HepG2 (cell line): ENCODE measurements around the gene NRSN2. TPM values are rescaled to one million over a fixed set of nuclear protein-coding genes. Genes with fewer than 3 reads are reported as not detected.
A peak's percentile ranks its signal among the peaks of the same experiment; 100 is the strongest.

Experiments
- BORCS8-MEF2B ChIP-seq: sonication (generic); formaldehyde crosslinking; IDR thresholded peaks from 2 replicates; pipeline ENCODE4 v1.8.0; 2022; ENCODE audit warnings: mild to moderate bottlenecking, missing genetic modification reagents
- CENPT ChIP-seq: sonication (generic); formaldehyde crosslinking; IDR thresholded peaks from 2 replicates; pipeline ENCODE4 v1.8.0; 2022; ENCODE audit warnings: low read depth, mild to moderate bottlenecking, moderate library complexity, missing genetic modification reagents
- GMEB1 ChIP-seq: sonication (generic); formaldehyde crosslinking; IDR thresholded peaks from 2 replicates; pipeline ENCODE4 v1.5.1; 2020; ENCODE audit warnings: missing genetic modification reagents, mild to moderate bottlenecking, borderline replicate concordance
- HINFP ChIP-seq: sonication (generic); formaldehyde crosslinking; IDR thresholded peaks from 2 replicates; pipeline ENCODE4 v1.4.0; 2020; ENCODE audit warnings: low read depth, mild to moderate bottlenecking, missing genetic modification reagents
- KDM4B ChIP-seq: sonication (generic); formaldehyde crosslinking; IDR thresholded peaks from 2 replicates; pipeline ENCODE4 v1.4.0; 2020; ENCODE audit warnings: missing genetic modification reagents
- MXD4 ChIP-seq: IDR thresholded peaks from 2 replicates; pipeline ENCODE4 v1.6.1; 2016; ENCODE audit warnings: mild to moderate bottlenecking, missing biosample characterization, missing genetic modification reagents
- NFRKB ChIP-seq: fragments of 450-650 bp; IDR thresholded peaks from 2 replicates; pipeline ENCODE4 v1.6.1; 2017
- NR0B2 ChIP-seq: sonication (generic); formaldehyde crosslinking; IDR thresholded peaks from 2 replicates; pipeline ENCODE4 v1.4.0; 2020; ENCODE audit warnings: mild to moderate bottlenecking, missing genetic modification reagents
- SMAD9 ChIP-seq: sonication (generic); formaldehyde crosslinking; IDR thresholded peaks from 2 replicates; pipeline ENCODE4 v1.5.1; 2020; ENCODE audit warnings: mild to moderate bottlenecking, missing genetic modification reagents
- SMARCE1 ChIP-seq: fragments of 450-650 bp; IDR thresholded peaks from 2 replicates; pipeline ENCODE4 v1.6.1; 2017; ENCODE audit warnings: borderline replicate concordance
- ZBTB20 ChIP-seq: sonication (generic); formaldehyde crosslinking; IDR thresholded peaks from 2 replicates; pipeline ENCODE4 v1.8.1; 2023; ENCODE audit warnings: missing genetic modification reagents, low read depth, mild to moderate bottlenecking, borderline replicate concordance
- ZBTB38 ChIP-seq: sonication (generic); formaldehyde crosslinking; IDR thresholded peaks from 2 replicates; pipeline ENCODE4 v1.5.1; 2020; ENCODE audit warnings: mild to moderate bottlenecking, missing genetic modification reagents
- ZBTB44 ChIP-seq: sonication (generic); formaldehyde crosslinking; IDR thresholded peaks from 2 replicates; pipeline ENCODE4 v1.4.0; 2020; ENCODE audit warnings: missing genetic modification reagents
- ZNF263 ChIP-seq: sonication (generic); formaldehyde crosslinking; IDR thresholded peaks from 2 replicates; pipeline ENCODE4 v1.4.0; 2020; ENCODE audit warnings: missing genetic modification reagents
- ZNF547 ChIP-seq: sonication (generic); formaldehyde crosslinking; IDR thresholded peaks from 2 replicates; pipeline ENCODE4 v1.5.1; 2020; ENCODE audit warnings: mild to moderate bottlenecking, missing genetic modification reagents
- ZNF615 ChIP-seq: sonication (generic); formaldehyde crosslinking; IDR thresholded peaks from 2 replicates; pipeline ENCODE4 v1.5.0; 2020; ENCODE audit warnings: mild to moderate bottlenecking, missing genetic modification reagents, borderline replicate concordance
- ZNF713 ChIP-seq: sonication (generic); formaldehyde crosslinking; IDR thresholded peaks from 2 replicates; pipeline ENCODE4 v1.4.0; 2020; ENCODE audit warnings: mild to moderate bottlenecking, missing genetic modification reagents
- polyA plus RNA-seq, 8 experiments: library from polyadenylated mRNA; depleted of rRNA in 3 of 8; stranded (reverse) in 7 of 8; unstranded in 1 of 8; fragments of >200 nt; fragmentation: Illumina TruSeq in 4 of 8; extraction: Trizol in 4 of 8; gene quantifications; 2 replicates each; pipeline versions ENCODE4 v1.2.1 to v1.2.3, GENCODE V29; 2011 to 2016; ENCODE audit warnings: low read depth in 4 of 8, missing spikeins in 1 of 8, mixed read lengths in 1 of 8; ENCODE audit not compliant: insufficient read depth in 1 of 8
- total RNA-seq, 5 experiments: library from RNA; depleted of rRNA; stranded (reverse); fragments of >200 nt; fragmentation: Illumina TruSeq; extraction: Trizol; gene quantifications; 2 replicates each; pipeline ENCODE4 v1.2.3, GENCODE V29; 2016; ENCODE audit warnings: low read depth in 1 of 5

NRSN2 gene
- total and polyA plus RNA-seq, 2 of the 13 experiments (the other 11 are each of a cell fraction or from before 2014, with no cell fraction given): 32.3 to 49.4 TPM

GRCh38 chr20:324177-325044 is 22.5 kb upstream of the NRSN2 start (continued):
- TF ChIP-seq ZBTB20 (CRISPR knock-in tag) (peak; percentile 92), SMAD9 (CRISPR knock-in tag) (no peak), BORCS8-MEF2B (peak; percentile 98), NFRKB (no peak), NR0B2 (CRISPR knock-in tag) (peak; percentile 100), ZNF263 (CRISPR knock-in tag) (peak; percentile 79; the same call in 1 of the 2 replicates), ZNF615 (CRISPR knock-in tag) (no peak), SMARCE1 (no peak), ZNF713 (peak; percentile 95; the same call in 1 of the 2 replicates), MXD4 (CRISPR knock-in tag) (peak; percentile 100), CENPT (peak; percentile 99), ZBTB38 (CRISPR knock-in tag) (peak; percentile 92), KDM4B (peak; percentile 74), HINFP (CRISPR knock-in tag) (peak; percentile 93), ZNF547 (CRISPR knock-in tag) (peak; percentile 94), GMEB1 (CRISPR knock-in tag) (peak; percentile 79), ZBTB44 (CRISPR knock-in tag) (peak; percentile 88; the same call in 1 of the 2 replicates)
